Stimulated activated naive CD4-positive, alpha-beta T cell treated with Interleukin-2 at 50 U/mL for 16 hours (primary cell): ENCODE data around the gene GRB7.

Source experiments
- DNase-seq: peaks from one replicate; lab custom pipeline; 2025; lab: John Stamatoyannopoulos, UW

The GRB7 gene

DNA sequence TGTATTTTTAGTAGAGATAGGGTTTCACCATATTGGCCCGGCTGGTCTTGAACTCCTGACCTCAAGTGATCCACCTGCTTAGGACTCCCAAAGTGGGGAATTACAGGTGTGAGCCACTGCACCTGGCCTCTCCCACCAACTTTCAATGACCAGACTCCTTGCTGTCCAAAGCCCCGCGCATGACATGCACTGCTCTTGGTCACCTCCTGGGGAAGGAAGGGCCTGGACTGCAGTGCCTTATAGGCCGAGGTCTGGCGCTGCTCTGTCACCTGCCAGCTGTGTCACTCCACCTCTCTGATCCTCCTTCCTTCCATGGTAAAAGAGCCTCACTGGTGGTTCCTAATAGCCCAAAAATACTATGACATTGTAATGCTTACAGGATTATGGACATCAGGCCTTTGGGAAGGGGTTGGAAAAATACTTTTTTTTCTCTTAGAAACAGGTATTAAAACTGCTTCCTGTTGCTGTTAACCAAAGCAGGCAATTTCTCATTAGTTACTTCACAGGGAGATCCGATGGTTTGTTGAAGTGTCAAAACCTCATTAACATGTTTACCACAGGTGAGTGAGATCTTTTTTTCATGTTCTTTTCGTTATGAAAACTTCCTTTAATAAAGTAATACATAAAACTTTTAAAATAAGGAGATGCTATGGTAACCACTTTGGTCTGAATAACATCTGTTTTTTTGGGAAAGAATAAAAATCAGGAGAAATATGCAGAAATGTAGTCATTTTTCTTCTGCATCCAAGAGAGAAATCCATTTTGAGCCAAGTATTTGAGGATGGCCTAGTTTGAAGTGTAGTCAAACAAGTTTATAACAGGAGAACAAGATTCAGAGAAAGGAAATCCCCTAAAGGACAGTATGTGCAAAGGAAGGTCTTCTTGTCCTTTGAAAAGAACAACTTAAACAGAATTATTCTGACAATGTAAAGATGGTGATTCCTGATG lies 35.5 kb downstream of the GRB7 start:
- no peak for DNase-seq

DNA sequence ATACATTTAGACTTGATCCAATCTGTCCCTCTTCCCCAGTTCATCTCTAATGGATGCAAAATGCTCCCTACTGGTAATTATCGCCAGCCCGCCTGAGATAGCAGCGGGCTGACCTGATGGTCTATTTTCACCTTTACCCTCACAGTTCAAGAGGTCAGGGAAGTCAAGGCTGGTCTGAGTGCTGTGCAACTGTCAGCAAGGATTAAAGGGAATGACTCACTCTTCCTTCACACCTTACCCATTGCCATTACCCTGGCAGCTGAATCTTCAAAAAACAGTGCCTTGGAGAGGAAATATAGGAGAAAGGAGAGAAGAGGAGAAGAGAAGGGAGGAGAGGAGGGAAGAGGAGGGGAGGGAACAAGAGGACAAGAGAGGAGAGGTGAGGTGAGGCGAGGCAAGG lies 36.3 kb downstream of the GRB7 start:
- DNase-seq = no peak

DNA sequence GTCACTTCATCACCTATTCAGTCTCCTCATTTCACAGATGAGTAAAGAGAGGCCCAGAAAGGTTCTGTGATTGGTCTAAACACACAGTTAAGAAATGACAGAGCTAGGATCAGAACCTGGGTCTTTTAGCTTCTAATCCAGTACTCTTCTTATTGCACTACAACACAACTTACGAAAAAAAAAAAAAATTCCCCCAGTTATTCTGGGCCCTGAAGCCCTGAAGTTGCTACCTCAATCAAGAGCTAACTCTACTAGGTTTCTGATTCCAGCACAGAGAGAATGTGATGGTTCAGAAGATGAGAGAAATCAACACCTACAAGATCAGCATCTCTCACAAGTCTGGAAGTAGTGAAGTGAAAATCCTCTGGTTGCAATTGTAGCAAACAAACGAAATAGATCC lies 37.3 kb downstream of the GRB7 start:
- no peak for DNase-seq

- DNase-seq = no peak
Observed at GRCh38 chr17:39776252-39776651, 38.5 kb downstream of the GRB7 start.

GRCh38 chr17:39777534-39778365 lies 40.0 kb downstream of the GRB7 start:
- DNase-seq = peak; percentile 17

- no peak for DNase-seq
Observed at GRCh38 chr17:39781031-39781860, 43.5 kb downstream of the GRB7 start.

GRCh38 chr17:39781861-39782213 lies 44.1 kb downstream of the GRB7 start:
- DNase-seq = no peak

GRCh38 chr17:39782481-39782880 lies 44.7 kb downstream of the GRB7 start:
- DNase-seq = no peak

- DNase-seq = no peak
Observed at GRCh38 chr17:39782980-39783379, 45.2 kb downstream of the GRB7 start.

DNA sequence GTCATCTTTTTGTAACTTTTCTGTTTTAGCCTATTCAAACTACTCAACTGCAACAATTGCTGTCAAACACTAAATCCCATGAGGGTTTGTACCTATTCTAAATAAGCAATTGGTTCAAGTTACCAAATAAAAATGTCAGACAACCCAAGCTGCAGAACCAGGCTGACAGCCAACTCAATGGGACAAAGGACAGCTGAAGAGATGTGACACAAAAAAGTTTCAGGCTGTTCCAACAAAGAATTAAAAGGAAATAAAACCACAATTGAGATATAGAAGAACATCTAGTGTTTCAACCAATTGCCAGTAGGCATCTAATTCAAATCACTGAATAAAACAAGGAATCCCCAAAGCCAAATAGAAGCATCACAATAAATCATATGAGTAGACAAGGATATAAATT lies 49.3 kb downstream of the GRB7 start:
- DNase-seq = no peak

DNA sequence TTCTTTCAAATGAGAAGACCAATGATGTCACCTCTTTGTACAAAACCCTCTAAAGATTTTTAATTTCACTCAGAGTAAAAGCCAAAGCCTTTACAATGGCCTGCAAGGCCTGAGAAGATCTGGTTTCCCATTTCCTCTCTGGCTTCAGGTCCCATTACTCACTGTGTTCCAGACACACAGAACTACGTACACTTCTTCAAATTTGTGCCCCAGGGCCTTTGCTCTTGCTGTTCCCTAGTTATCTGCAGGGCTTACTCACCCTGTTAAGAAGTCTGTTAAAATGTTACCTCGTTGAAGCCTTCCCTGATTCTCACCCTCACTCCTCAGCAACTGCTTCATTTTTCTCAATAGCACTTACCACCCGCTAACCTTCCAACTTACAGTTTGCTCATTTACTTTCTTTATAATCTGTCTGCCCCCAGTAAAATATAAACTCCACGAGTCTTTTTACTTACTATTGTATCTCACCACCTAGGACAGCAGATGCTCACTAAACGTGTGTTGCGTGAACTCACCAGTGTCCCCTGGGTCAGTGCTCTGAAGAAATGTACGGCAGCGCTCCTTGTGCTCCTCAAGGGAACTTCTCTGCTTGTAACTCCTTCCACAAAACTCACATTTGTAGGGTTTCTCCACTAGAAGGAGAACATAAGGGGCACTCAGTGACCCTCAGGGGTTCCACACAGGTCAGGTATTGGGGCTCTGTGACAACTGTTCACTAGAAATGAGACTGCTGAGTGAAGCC lies 50.2 kb downstream of the GRB7 start:
- no peak for DNase-seq

- peak; percentile 34 for DNase-seq
Observed at GRCh38 chr17:39791111-39791992, 53.6 kb downstream of the GRB7 start.

DNA sequence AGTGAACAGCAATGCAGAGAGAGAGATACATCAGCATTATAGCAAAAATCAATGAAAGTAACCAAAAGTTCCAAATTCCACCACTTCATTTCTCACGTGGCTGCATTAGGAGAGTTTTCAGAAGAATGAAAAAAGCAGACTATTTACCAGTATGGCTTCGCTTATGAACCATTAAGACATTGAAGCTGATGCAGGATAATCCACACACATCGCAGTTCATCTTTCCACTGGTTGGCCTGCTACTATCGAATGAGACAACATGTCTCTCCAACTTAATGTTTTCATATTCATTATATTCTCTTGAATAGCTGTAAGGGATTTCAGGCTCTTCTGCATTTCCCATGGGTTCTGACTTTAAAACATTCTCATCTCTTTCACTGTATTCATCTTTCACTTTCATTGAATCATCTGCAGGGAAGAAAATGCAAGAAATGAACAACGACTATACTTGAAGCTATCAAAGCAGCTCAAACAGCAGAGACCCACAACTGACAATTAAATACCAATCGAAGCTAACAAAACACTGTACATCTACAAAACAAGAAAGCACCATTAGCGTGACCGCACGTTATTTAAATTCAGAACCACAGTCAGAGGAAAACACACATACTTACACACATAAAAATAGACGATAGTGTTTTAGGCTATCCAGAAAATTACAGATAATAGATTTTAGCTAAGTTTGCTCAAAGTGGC lies 54.9 kb downstream of the GRB7 start:
- DNase-seq = no peak

DNA sequence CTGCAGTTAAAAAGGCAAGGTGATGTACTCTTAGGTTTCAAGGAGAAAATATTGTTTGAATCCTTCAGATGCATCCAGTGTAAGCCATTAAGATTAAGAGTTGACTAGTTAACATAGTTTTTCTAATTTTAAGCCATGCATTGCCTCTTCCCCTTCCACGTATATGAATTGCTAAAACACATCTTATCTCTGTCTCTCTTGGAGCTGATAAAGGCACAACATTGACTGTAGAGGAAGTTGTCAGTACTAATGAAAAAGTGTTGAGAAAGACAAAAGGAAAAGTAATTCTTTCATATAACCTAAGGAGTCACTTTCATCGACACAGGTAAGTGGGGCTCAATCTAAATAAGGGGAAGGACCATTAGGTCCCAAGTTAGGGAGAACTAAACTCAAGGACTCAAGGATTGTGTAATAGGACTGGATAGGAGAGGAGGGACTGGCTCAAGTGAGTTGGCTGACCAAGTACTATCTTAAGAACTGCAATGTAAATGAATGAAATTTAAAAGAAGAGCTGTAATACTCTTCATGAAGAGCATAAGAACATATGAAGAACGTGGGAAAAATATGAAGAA lies 55.6 kb downstream of the GRB7 start:
- DNase-seq = no peak

DNA sequence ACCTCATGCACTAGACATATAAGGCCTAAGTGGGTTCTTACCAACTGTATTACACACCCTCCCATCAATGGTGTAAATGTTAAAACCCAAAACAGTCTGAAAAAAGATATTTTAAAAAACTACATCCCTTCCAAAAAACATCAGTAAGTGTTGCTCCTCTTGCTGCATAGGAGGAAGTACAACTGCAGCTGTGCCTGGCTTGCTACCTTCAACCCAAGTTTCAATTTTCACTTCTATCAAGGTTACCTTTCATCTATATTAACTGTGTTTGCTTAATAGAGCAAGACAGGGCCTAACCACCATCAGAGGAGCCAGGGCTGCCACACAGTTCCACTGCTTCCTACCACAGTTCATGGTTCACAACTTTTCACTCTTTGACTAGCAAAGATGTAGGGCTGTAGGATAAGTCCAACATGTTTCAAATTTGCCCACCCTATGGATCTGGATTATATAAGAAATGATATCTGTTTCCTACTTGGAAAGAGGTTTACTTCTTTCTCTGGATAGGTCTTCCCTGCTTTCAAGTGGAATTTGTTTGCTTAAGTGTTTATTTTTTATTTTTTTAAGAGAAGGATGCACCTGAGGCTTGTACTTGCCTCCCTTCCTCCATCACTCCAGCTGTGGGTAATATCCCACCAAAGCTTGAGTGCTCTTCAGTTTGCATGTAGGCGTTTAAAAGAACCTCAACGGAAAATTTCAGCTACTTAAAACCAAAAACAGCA lies 56.7 kb downstream of the GRB7 start:
- no peak for DNase-seq
